Activated B cell treated with CpG ODN at 0.5 μM for 24 hours (primary cell): ENCODE data around the gene CEACAM4. TPM values are rescaled to one million over a fixed set of nuclear protein-coding genes. Genes with fewer than 3 reads are reported as not detected.

Experiments used
- ATAC-seq: fragments of 200-7000 bp; cut with Tn5 transposase; one replicate; pipeline ENCODE4 v1.10.0; 2021; ENCODE audit warnings: low read depth, mild to moderate bottlenecking, moderate library complexity
- CTCF ChIA-PET: fragments of 350-600 bp; sonication (Branson Sonifier 250); formaldehyde crosslinking; loops from one replicate; lab custom pipeline; 2021; ENCODE audit warnings: antibody characterized with exemption; lab: Charles Lee
- POLR2A ChIA-PET: fragments of 350-600 bp; sonication (Branson Sonifier 250); formaldehyde crosslinking; loops from one replicate; lab custom pipeline; 2021; ENCODE audit warnings: antibody characterized with exemption; lab: Charles Lee
- DNase-seq: peaks from one replicate; pipeline ENCODE4 v3.0.0; 2022
- H3K27ac Mint-ChIP-seq: one replicate; pipeline ENCODE4 v1.8.0; 2020; ENCODE audit warnings: mixed read lengths
- H3K27me3 Mint-ChIP-seq: one replicate; pipeline ENCODE4 v1.8.0; 2021; ENCODE audit warnings: mixed read lengths
- H3K36me3 Mint-ChIP-seq: one replicate; pipeline ENCODE4 v1.8.0; 2021; ENCODE audit warnings: low read depth, mixed read lengths
- H3K4me1 Mint-ChIP-seq: one replicate; pipeline ENCODE4 v1.8.0; 2021; ENCODE audit warnings: mixed read lengths
- H3K4me3 Mint-ChIP-seq: one replicate; pipeline ENCODE4 v1.8.0; 2020; ENCODE audit warnings: mild to moderate bottlenecking, mixed read lengths
- H3K9me3 Mint-ChIP-seq: one replicate; pipeline ENCODE4 v1.8.0; 2020; ENCODE audit warnings: mixed read lengths
- CTCF ChIP-seq: fragments of 200-600 bp; IDR thresholded peaks from one replicate; pipeline ENCODE4 v1.8.0; 2022; ENCODE audit warnings: antibody characterized with exemption, mild to moderate bottlenecking
- intact Hi-C: fragments of 100-400 bp; cut with micrococcal nuclease; formaldehyde crosslinking; loops from one replicate; pipeline ENCODE4 v1.15.1; 2024
- total RNA-seq: library from RNA; stranded (reverse); gene quantifications from 2 replicates; pipeline ENCODE4 v1.2.3, GENCODE V29; 2022

Gene CEACAM4
- total RNA-seq, 1 donor from 2014 or later: not detected

GRCh38 chr19:41604831-41605230 is 22.0 kb downstream of the CEACAM4 start:
- Mint-ChIP-seq H3K27me3 (peaks cover 10% of the 10 kb centered on the region), H3K4me3 (no peak overlapping the region), H3K9me3 (peaks cover 3% of the 10 kb centered on the region), H3K36me3 (no peaks in the 10 kb centered on the region), H3K27ac (no peak overlapping the region), H3K4me1 (no peaks in the 10 kb centered on the region)
- ChIA-PET CTCF (no interaction called here), POLR2A (interaction anchor here (0.6 kb wide), 1 partner anchor 1766 kb away, joined by 4 read pairs; no protein-coding TSS in a partner anchor)
- TF ChIP-seq CTCF: no peak
- intact Hi-C loops: no loop called here
- ATAC-seq (no peak), DNase-seq (no peak)

- intact Hi-C loops: no loop called here
- TF ChIP-seq CTCF: no peak
- Mint-ChIP-seq H3K4me3 (no peak overlapping the region), H3K9me3 (no peaks in the 10 kb centered on the region), H3K27ac (no peak overlapping the region), H3K36me3 (no peaks in the 10 kb centered on the region), H3K4me1 (peaks cover 5% of the 10 kb centered on the region), H3K27me3 (peaks cover 2% of the 10 kb centered on the region)
- DNase-seq: no peak
- ChIA-PET POLR2A (interaction anchor here (0.6 kb wide), 1 partner anchor 1463 kb away, joined by 6 read pairs; no protein-coding TSS in a partner anchor), CTCF (no interaction called here)
- no peak for ATAC-seq
These were observed 25.1 kb downstream of the CEACAM4 start for GRCh38 chr19:41601771-41602170.

- POLR2A ChIA-PET: interaction anchor here (1.0 kb wide), 1 partner anchor 11 kb away, joined by 3 read pairs; no protein-coding TSS in a partner anchor
- Mint-ChIP-seq H3K27ac (no peak overlapping the region), H3K4me1 (peaks cover 11% of the 10 kb centered on the region), H3K27me3 (peaks cover 3% of the 10 kb centered on the region), H3K9me3 (no peaks in the 10 kb centered on the region), H3K36me3 (no peaks in the 10 kb centered on the region), H3K4me3 (no peak overlapping the region)
- ATAC-seq (no peak), DNase-seq (no peak)
- intact Hi-C loops: no loop called here
- CTCF ChIA-PET: no interaction called here
- TF ChIP-seq CTCF: no peak
These were observed 27.5 kb downstream of the CEACAM4 start for GRCh38 chr19:41599175-41599966.

- Mint-ChIP-seq H3K9me3 (no peaks in the 10 kb centered on the region), H3K27ac (peak overlapping the region; percentile 75), H3K27me3 (peaks cover 3% of the 10 kb centered on the region), H3K36me3 (no peaks in the 10 kb centered on the region), H3K4me3 (no peak overlapping the region), H3K4me1 (peaks cover 11% of the 10 kb centered on the region)
- DNase-seq (peak; percentile 25), ATAC-seq (peak; percentile 90)
- TF ChIP-seq CTCF: peak; percentile 88
- ChIA-PET CTCF (interaction anchor here (0.9 to 2.0 kb wide), 11 partner anchors 9 to 393 kb away, joined by 3 to 10 read pairs (median 5); partner anchors contain the start of gene CEACAM21), POLR2A (interaction anchor here (0.9 kb wide), 1 partner anchor 34 kb away, joined by 4 read pairs; no protein-coding TSS in a partner anchor)
- intact Hi-C loops: loop anchor here (1.0 kb wide), 1 partner anchor 34 kb away; no protein-coding TSS in a partner anchor
These were observed 29.3 kb downstream of the CEACAM4 start for GRCh38 chr19:41597600-41598041.

DNA sequence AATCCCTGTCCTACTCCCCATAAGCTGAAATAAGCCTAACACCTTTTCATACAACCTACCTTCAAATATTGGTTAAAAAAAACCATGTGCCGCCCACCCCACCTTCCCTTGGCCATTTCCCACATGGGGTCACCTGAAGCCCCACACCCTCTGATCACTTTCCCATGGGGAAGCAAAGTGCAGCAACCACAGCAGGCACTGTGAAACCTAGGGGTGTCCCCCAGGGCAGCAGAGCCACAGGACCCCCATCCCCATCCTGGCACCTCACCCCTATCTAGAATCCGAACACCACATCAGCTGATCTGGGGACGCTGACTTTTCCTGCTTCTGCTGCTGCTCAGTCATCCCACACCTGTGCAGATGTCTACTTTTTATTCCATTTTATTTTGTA is 31.0 kb downstream of the CEACAM4 start:
- no peak overlapping the region for H3K27ac Mint-ChIP-seq
- no peaks in the 10 kb centered on the region for H3K9me3 Mint-ChIP-seq
- H3K36me3 Mint-ChIP-seq: no peaks in the 10 kb centered on the region
- TF ChIP-seq CTCF: no peak
- no peak overlapping the region for H3K4me3 Mint-ChIP-seq
- peaks cover 11% of the 10 kb centered on the region for H3K4me1 Mint-ChIP-seq
- intact Hi-C loops: loop anchor here (1.0 to 2.0 kb wide), 5 partner anchors 20 to 392 kb away; partner anchors contain the start of gene CEACAM21
- ChIA-PET POLR2A (no interaction called here), CTCF (interaction anchor here (0.8 to 2.0 kb wide), 6 partner anchors 19 to 391 kb away, joined by 3 to 11 read pairs (median 4); partner anchors contain the start of genes CEACAM21 and DMAC2)
- H3K27me3 Mint-ChIP-seq: peaks cover 8% of the 10 kb centered on the region
- ATAC-seq (no peak), DNase-seq (no peak)
